GM12874 (cell line): ENCODE measurements around the gene DLK2.

ENCODE experiments used
- TF ChIP-seq, protein P1 (sequence below): IDR thresholded peaks from 2 replicates; pipeline ENCODE4 v1.5.1; 2011; ENCODE audit warnings: low read depth, mild to moderate bottlenecking, control low read depth, low read length, moderate library complexity; ENCODE audit not compliant: insufficient read depth

DLK2 gene

DNA sequence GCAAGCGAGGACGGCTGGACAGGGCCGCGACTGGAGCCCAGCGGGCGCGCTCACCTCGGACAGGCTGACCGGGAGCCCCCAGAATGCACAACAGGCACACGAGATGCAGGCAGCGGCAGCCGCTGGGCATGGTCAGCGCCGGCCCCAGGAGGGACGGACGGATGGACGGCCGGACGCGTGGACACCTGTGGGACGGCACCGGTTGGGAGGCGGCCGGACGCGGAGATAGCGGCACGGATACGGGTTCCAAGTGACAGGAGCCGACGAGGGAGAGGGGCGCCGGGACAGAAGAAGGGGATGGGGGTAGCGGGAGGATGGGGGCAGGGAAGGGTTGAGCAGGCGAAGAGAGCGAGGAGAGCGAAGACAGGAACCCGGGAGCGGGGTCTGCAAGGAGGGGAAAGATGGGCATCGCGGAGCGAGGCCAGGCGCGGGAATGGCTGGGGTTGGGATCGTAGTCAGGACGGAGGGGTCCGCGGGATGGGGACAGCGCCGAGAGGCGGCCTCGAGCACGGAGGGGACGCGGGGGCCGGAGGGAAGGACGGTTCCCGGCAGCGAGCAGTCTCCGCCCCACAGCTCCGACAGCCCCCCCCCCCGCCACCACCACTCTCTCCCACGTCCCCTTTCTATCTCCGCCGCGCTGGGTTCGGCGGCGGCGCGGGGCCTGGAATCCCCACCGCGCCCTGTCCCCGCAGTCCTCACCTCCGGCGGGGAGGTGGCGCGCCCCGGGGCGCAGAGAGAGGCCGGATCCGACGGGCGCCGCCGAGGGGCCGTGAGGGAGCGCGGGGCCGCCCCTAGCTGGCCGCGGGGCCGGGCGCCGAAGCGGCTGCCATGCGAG, 435 bp downstream of the DLK2 start:
- TF ChIP-seq, protein P1, sequence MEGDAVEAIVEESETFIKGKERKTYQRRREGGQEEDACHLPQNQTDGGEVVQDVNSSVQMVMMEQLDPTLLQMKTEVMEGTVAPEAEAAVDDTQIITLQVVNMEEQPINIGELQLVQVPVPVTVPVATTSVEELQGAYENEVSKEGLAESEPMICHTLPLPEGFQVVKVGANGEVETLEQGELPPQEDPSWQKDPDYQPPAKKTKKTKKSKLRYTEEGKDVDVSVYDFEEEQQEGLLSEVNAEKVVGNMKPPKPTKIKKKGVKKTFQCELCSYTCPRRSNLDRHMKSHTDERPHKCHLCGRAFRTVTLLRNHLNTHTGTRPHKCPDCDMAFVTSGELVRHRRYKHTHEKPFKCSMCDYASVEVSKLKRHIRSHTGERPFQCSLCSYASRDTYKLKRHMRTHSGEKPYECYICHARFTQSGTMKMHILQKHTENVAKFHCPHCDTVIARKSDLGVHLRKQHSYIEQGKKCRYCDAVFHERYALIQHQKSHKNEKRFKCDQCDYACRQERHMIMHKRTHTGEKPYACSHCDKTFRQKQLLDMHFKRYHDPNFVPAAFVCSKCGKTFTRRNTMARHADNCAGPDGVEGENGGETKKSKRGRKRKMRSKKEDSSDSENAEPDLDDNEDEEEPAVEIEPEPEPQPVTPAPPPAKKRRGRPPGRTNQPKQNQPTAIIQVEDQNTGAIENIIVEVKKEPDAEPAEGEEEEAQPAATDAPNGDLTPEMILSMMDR: no peak

GRCh38 chr6:43454290-43454695, 1.1 kb downstream of the DLK2 start:
- TF ChIP-seq, protein P1: peak; percentile 99

GRCh38 chr6:43453831-43454230, 1.5 kb downstream of the DLK2 start:
- TF ChIP-seq, protein P1: no peak

GRCh38 chr6:43452896-43453295, 2.5 kb downstream of the DLK2 start:
- TF ChIP-seq, protein P1: no peak

DNA sequence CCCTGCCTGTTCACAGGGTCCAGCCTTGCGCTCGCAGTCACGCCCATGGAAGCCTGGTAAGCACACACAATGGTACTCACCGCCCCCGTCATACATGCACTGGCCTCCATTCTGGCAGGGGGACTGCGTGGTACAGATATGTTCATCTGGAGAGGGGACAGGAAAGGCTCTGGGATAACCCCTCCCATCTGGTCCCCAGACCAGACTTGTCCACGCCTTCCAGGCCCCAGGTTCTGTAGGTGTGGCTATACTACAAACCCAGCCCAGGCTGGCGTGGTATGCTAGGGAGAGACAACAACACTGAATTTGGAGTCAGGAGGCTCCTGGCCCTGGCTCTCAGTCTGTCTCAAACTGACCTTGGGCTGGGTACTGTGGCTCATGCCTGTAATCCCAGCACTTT, 3.4 kb downstream of the DLK2 start:
- TF ChIP-seq, protein P1: no peak

DNA sequence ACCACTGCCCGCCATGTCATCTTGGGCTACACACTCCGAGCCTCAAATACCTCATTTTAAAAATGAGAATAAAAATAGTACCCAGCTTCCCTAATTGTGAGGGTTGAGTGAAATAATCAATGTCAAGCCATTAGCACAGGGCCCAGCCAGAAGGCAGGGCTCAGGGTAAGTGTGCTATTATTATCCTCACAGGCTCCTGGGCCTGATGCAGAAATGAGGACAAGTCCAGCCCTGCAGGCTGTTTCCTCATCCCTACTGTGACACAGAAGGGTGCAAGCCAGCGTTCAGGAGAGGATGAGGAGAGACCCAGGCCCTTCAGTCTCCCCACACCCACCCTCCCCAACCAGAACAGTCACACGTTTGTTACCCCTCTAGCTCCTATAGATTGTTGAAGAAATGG, 4.0 kb downstream of the DLK2 start:
- TF ChIP-seq, protein P1: no peak

- TF ChIP-seq, protein P1: no peak
Observed at GRCh38 chr6:43450699-43451131, 4.6 kb downstream of the DLK2 start.
